CD14-positive monocyte (primary cell): Measurements from ENCODE around the gene NTRK1. TPM values are rescaled to one million over a fixed set of nuclear protein-coding genes. Genes with fewer than 3 reads are reported as not detected.

Source experiments
- DNase-seq, 3 donors: peaks; one replicate each; pipeline ENCODE4 v3.0.0-alpha.2; 2011 to 2022
- H2AFZ ChIP-seq: 2 replicates; pipeline ENCODE4 v1.6.0; 2012; ENCODE audit warnings: mild to moderate bottlenecking, low read depth, low read length, inconsistent platforms; ENCODE audit not compliant: insufficient read depth, poor library complexity, severe bottlenecking
- H3K27ac ChIP-seq, 2 donors: 1 replicate in 1 of 2; 2 replicates in 1 of 2; pipeline ENCODE4 v1.5.1; 2012 to 2013; ENCODE audit warnings: low read length in 2 of 2, control low read depth in 1 of 2, inconsistent platforms in 1 of 2, low read depth in 1 of 2, mild to moderate bottlenecking in 1 of 2
- H3K27me3 ChIP-seq, 2 donors: one replicate each; pipeline versions ENCODE4 v1.6.0 to v1.6.1; 2011 to 2013; ENCODE audit warnings: low read length in 2 of 2; ENCODE audit not compliant: control insufficient read depth in 2 of 2, insufficient read depth in 2 of 2
- H3K36me3 ChIP-seq, 2 donors: replicated peaks in 1 of 2; 1 replicate in 1 of 2; 2 replicates in 1 of 2; pipeline versions ENCODE4 v1.5.1 to v1.6.1; 2012 to 2013; ENCODE audit warnings: low read length in 2 of 2, control low read depth in 1 of 2, inconsistent platforms in 1 of 2, mild to moderate bottlenecking in 1 of 2; ENCODE audit not compliant: insufficient read depth in 2 of 2, control insufficient read depth in 1 of 2
- H3K4me1 ChIP-seq, 2 donors: 1 replicate in 1 of 2; 2 replicates in 1 of 2; pipeline versions ENCODE4 v1.5.1 to v1.6.1; 2012 to 2013; ENCODE audit warnings: low read length in 2 of 2, control low read depth in 1 of 2, inconsistent platforms in 1 of 2, mild to moderate bottlenecking in 1 of 2, moderate library complexity in 1 of 2; ENCODE audit not compliant: insufficient read depth in 2 of 2, control insufficient read depth in 1 of 2
- H3K4me2 ChIP-seq: replicated peaks from 2 replicates; pipeline ENCODE3; 2012; ENCODE audit warnings: low read length, moderate library complexity, mild to moderate bottlenecking; ENCODE audit not compliant: poor library complexity, severe bottlenecking; ENCODE audit errors: extremely low read depth
- H3K4me3 ChIP-seq, 3 experiments: fragments of 200-600 bp in 1 of 3; sonication (generic) in 1 of 3; replicated peaks in 1 of 3; 1 replicate in 2 of 3; 2 replicates in 1 of 3; pipeline ENCODE4 v1.5.1; 2011 to 2013; ENCODE audit warnings: low read length in 3 of 3, mild to moderate bottlenecking in 3 of 3, control low read depth in 2 of 3, low read depth in 2 of 3, inconsistent platforms in 1 of 3, moderate library complexity in 1 of 3
- H3K79me2 ChIP-seq: 2 replicates; pipeline ENCODE4 v1.6.0; 2012; ENCODE audit warnings: mild to moderate bottlenecking, control low read depth, inconsistent platforms, low read length, moderate library complexity; ENCODE audit not compliant: insufficient read depth
- H3K9ac ChIP-seq: 2 replicates; pipeline ENCODE4 v1.6.0; 2017; ENCODE audit warnings: low read length, mild to moderate bottlenecking; ENCODE audit not compliant: insufficient read depth, poor library complexity, severe bottlenecking
- H3K9me3 ChIP-seq, 2 donors: replicated peaks in 1 of 2; 1 replicate in 1 of 2; 2 replicates in 1 of 2; pipeline versions ENCODE4 v1.5.1 to v1.6.1; 2012 to 2013; ENCODE audit warnings: low read length in 2 of 2, control low read depth in 1 of 2; ENCODE audit not compliant: control insufficient read depth in 1 of 2, insufficient read depth in 1 of 2
- H4K20me1 ChIP-seq: 2 replicates; pipeline ENCODE4 v1.6.0; 2012; ENCODE audit warnings: mild to moderate bottlenecking, low read length, control low read depth, moderate library complexity; ENCODE audit not compliant: insufficient read depth
- H3K27ac Mint-ChIP-seq, 7 donors: one replicate each; pipeline ENCODE4 v1.8.0; 2020; ENCODE audit warnings: mild to moderate bottlenecking in 7 of 7, mixed read lengths in 7 of 7, moderate library complexity in 6 of 7, inconsistent platforms in 2 of 7
- H3K27me3 Mint-ChIP-seq, 3 donors: one replicate each; pipeline ENCODE4 v1.8.0; 2021 to 2022; ENCODE audit warnings: low read depth in 3 of 3, mild to moderate bottlenecking in 3 of 3, mixed read lengths in 3 of 3, moderate library complexity in 3 of 3, inconsistent platforms in 1 of 3
- H3K36me3 Mint-ChIP-seq, 2 donors: one replicate each; pipeline ENCODE4 v1.8.0; 2020; ENCODE audit warnings: mixed read lengths in 2 of 2, inconsistent platforms in 1 of 2, mild to moderate bottlenecking in 1 of 2
- H3K4me1 Mint-ChIP-seq: one replicate; pipeline ENCODE4 v1.8.0; 2020; ENCODE audit warnings: mild to moderate bottlenecking, mixed read lengths
- H3K4me3 Mint-ChIP-seq, 2 donors: one replicate each; pipeline ENCODE4 v1.8.0; 2020; ENCODE audit warnings: mild to moderate bottlenecking in 2 of 2, mixed read lengths in 2 of 2, moderate library complexity in 1 of 2
- H3K9me3 Mint-ChIP-seq, 7 donors: one replicate each; pipeline ENCODE4 v1.8.0; 2020 to 2022; ENCODE audit warnings: mixed read lengths in 7 of 7, mild to moderate bottlenecking in 6 of 7, moderate library complexity in 6 of 7, inconsistent platforms in 2 of 7
- WGBS: methylation state at CpG from one replicate; pipeline ENCODE4 v1.1.5; 2013; ENCODE audit warnings: missing lambda C conversion rate; ENCODE audit not compliant: insufficient coverage; 5-methylcytosine and 5-hydroxymethylcytosine counted together
- intact Hi-C, 2 donors: fragments of 100-400 bp; cut with micrococcal nuclease; formaldehyde crosslinking; loops; one replicate each; pipeline versions ENCODE4 v1.15.0 to v1.15.1; 2023
- polyA plus RNA-seq, 3 donors: library from polyadenylated mRNA; depleted of rRNA in 1 of 3; unstranded in 2 of 3; stranded (reverse) in 1 of 3; fragments of 300-500 nt in 2 of 3; fragments of >200 nt in 1 of 3; fragmentation: Illumina TruSeq in 2 of 3; gene quantifications; 1 replicate in 2 of 3; 2 replicates in 1 of 3; pipeline ENCODE4 v1.2.3, GENCODE V29; 2012 to 2021
- TF ChIP-seq, protein P1 (sequence below): fragments of 200-600 bp; IDR thresholded peaks from one replicate; pipeline ENCODE4 v1.8.0; 2022; ENCODE audit warnings: antibody characterized with exemption, mild to moderate bottlenecking

NTRK1 gene
- polyA plus RNA-seq, 3 donors: 0.03 TPM; not detected in 2

DNA sequence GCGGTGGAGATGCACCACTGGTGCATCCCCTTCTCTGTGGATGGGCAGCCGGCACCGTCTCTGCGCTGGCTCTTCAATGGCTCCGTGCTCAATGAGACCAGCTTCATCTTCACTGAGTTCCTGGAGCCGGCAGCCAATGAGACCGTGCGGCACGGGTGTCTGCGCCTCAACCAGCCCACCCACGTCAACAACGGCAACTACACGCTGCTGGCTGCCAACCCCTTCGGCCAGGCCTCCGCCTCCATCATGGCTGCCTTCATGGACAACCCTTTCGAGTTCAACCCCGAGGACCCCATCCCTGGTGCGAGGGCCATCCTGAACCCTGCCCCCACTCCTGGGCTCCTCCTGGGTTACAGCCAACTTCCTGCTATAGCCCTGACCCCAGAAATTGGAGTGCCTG, 13.0 kb downstream of the NTRK1 start:
- no peak for DNase-seq
- Histone ChIP-seq H3K27ac (no peak overlapping the region), H3K27me3 (peaks cover 0 to 12% of the 10 kb centered on the region in 2 donors), H3K4me2 (no peak overlapping the region), H3K79me2 (no peaks in the 10 kb centered on the region), H3K4me1 (no peaks in the 10 kb centered on the region), H4K20me1 (no peaks in the 10 kb centered on the region), H3K9ac (no peak overlapping the region), H2AFZ (no peak overlapping the region), H3K9me3 (no peaks in the 10 kb centered on the region), H3K36me3 (no peaks in the 10 kb centered on the region), H3K4me3 (no peak overlapping the region)
- TF ChIP-seq, protein P1, sequence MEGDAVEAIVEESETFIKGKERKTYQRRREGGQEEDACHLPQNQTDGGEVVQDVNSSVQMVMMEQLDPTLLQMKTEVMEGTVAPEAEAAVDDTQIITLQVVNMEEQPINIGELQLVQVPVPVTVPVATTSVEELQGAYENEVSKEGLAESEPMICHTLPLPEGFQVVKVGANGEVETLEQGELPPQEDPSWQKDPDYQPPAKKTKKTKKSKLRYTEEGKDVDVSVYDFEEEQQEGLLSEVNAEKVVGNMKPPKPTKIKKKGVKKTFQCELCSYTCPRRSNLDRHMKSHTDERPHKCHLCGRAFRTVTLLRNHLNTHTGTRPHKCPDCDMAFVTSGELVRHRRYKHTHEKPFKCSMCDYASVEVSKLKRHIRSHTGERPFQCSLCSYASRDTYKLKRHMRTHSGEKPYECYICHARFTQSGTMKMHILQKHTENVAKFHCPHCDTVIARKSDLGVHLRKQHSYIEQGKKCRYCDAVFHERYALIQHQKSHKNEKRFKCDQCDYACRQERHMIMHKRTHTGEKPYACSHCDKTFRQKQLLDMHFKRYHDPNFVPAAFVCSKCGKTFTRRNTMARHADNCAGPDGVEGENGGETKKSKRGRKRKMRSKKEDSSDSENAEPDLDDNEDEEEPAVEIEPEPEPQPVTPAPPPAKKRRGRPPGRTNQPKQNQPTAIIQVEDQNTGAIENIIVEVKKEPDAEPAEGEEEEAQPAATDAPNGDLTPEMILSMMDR: no peak
- no peak overlapping the region for H3K27ac Mint-ChIP-seq
- WGBS: 98% methylated on average over 18 of the region's 18 CpGs
- intact Hi-C loops: no loop called here
- H3K9me3 Mint-ChIP-seq: no peaks in the 10 kb centered on the region
- H3K4me3 Mint-ChIP-seq: no peak overlapping the region
- H3K27me3 Mint-ChIP-seq: peaks cover 22 to 28% (median 24%) of the 10 kb centered on the region in 3 donors
- no peaks in the 10 kb centered on the region for H3K36me3 Mint-ChIP-seq
- no peaks in the 10 kb centered on the region for H3K4me1 Mint-ChIP-seq

- TF ChIP-seq, protein P1: no peak
- H4K20me1 ChIP-seq: no peaks in the 10 kb centered on the region
- no peak overlapping the region for H3K9ac ChIP-seq
- Mint-ChIP-seq H3K4me3 (no peak overlapping the region), H3K36me3 (no peaks in the 10 kb centered on the region), H3K27me3 (peaks cover 23 to 27% (median 25%) of the 10 kb centered on the region in 3 donors), H3K27ac (no peak overlapping the region), H3K9me3 (no peaks in the 10 kb centered on the region), H3K4me1 (no peaks in the 10 kb centered on the region)
- no peaks in the 10 kb centered on the region for H3K9me3 ChIP-seq
- H3K27ac ChIP-seq: no peak overlapping the region
- WGBS: 87% methylated on average over 2 of the region's 5 CpGs
- H3K4me3 ChIP-seq: no peak overlapping the region
- no peaks in the 10 kb centered on the region for H3K79me2 ChIP-seq
- peaks cover 0 to 12% of the 10 kb centered on the region in 2 donors for H3K27me3 ChIP-seq
- H3K36me3 ChIP-seq: no peaks in the 10 kb centered on the region
- H2AFZ ChIP-seq: no peak overlapping the region
- intact Hi-C loops: no loop called here
- no peak overlapping the region for H3K4me2 ChIP-seq
- no peak for DNase-seq
- no peaks in the 10 kb centered on the region for H3K4me1 ChIP-seq
Measured at GRCh38 chr1:156874142-156874541, 13.5 kb downstream of the NTRK1 start.
